Uterus (tissue), 4 donors: ENCODE data around the gene MACO1. TPM values are rescaled to one million over a fixed set of nuclear protein-coding genes. Genes with fewer than 3 reads are reported as not detected.

Experiments
- DNase-seq, 2 donors: peaks; one replicate each; pipeline ENCODE4 v3.0.0-alpha.2; 2019 to 2020
- H3K27ac ChIP-seq, 2 donors: fragments of 200-600 bp; sonication (generic); 1 replicate in 1 of 2; 2 replicates in 1 of 2; pipeline ENCODE4 v1.5.1; 2016 to 2018
- H3K27me3 ChIP-seq, 2 donors: fragments of 200-600 bp; sonication (generic); one replicate each; pipeline ENCODE4 v1.5.1; 2018 to 2019; ENCODE audit warnings: control low read depth in 1 of 2
- H3K36me3 ChIP-seq, 2 donors: fragments of 200-600 bp; sonication (generic); one replicate each; pipeline ENCODE4 v1.5.1; 2019; ENCODE audit warnings: control low read depth in 1 of 2
- H3K4me1 ChIP-seq, 2 donors: fragments of 200-600 bp; sonication (generic); one replicate each; pipeline ENCODE4 v1.5.1; 2018 to 2019; ENCODE audit warnings: control low read depth in 1 of 2
- H3K4me3 ChIP-seq, 2 donors: fragments of 200-600 bp; sonication (generic); 1 replicate in 1 of 2; 2 replicates in 1 of 2; pipeline ENCODE4 v1.5.1; 2018 to 2019; ENCODE audit warnings: mild to moderate bottlenecking in 1 of 2
- H3K9me3 ChIP-seq, 2 donors: fragments of 200-600 bp; sonication (generic); one replicate each; pipeline ENCODE4 v1.5.1; 2019; ENCODE audit warnings: control low read depth in 1 of 2
- POLR2A ChIP-seq, 2 donors: fragments of 450-650 bp; IDR thresholded peaks; one replicate each; pipeline ENCODE4 v1.6.1; 2016; ENCODE audit warnings: antibody characterized with exemption in 2 of 2, mild to moderate bottlenecking in 1 of 2, moderate library complexity in 1 of 2
- intact Hi-C: fragments of 100-400 bp; cut with DNase I; formaldehyde crosslinking; loops from one replicate; pipeline ENCODE4 v1.15.1; 2023; ENCODE audit warnings: low total_unique reads
- total RNA-seq, 4 donors: library from RNA; depleted of rRNA in 3 of 4; stranded (reverse); fragments of >200 nt in 3 of 4; gene quantifications; one replicate each; pipeline versions ENCODE4 v1.1.0 to v1.2.4, GENCODE V29; 2014 to 2023
- TF ChIP-seq, protein P1 (sequence below), 4 experiments: fragments of 200-600 bp in 2 of 4; fragments of 450-650 bp in 2 of 4; sonication (generic) in 2 of 4; IDR thresholded peaks; one replicate each; pipeline ENCODE4 v1.5.1; 2016 to 2019; ENCODE audit warnings: antibody characterized with exemption in 4 of 4, mild to moderate bottlenecking in 2 of 4, moderate library complexity in 1 of 4
- donor health status: DM: yes; HTN: yes; CAD: no.

MACO1 gene
- total RNA-seq, 4 donors from 2014 or later, result 15.4 to 26.8 (median 20.2) TPM

DNA sequence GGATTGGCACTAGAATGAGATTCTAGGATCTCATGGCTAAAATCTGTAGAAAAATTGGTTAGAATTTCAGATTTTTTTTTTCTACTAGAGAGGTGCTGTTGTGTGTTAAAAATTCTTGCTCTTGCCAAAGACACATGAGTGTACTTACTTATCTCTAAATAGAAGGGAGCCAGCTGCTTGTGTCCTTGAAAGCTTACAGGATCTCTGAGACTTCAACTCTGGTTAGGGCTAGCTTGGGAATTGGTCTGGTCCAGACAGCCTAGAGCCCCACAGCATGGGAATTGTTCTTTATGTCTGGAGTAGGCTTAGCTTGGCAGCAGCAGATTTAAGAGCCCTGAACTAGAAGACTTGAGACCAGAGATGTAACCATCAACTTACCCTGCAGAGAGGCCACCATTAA is 37.3 kb downstream of the MACO1 start:
- no peak for DNase-seq
- intact Hi-C loops, result no loop called here
- H3K27ac ChIP-seq, result no peak overlapping the region
- no peaks in the 10 kb centered on the region for H3K9me3 ChIP-seq
- peaks cover 0 to 4% of the 10 kb centered on the region in 2 donors for H3K4me1 ChIP-seq
- no peak for TF ChIP-seq POLR2A (IDR thresholded peaks at IDR 0.05)
- TF ChIP-seq, protein P1, sequence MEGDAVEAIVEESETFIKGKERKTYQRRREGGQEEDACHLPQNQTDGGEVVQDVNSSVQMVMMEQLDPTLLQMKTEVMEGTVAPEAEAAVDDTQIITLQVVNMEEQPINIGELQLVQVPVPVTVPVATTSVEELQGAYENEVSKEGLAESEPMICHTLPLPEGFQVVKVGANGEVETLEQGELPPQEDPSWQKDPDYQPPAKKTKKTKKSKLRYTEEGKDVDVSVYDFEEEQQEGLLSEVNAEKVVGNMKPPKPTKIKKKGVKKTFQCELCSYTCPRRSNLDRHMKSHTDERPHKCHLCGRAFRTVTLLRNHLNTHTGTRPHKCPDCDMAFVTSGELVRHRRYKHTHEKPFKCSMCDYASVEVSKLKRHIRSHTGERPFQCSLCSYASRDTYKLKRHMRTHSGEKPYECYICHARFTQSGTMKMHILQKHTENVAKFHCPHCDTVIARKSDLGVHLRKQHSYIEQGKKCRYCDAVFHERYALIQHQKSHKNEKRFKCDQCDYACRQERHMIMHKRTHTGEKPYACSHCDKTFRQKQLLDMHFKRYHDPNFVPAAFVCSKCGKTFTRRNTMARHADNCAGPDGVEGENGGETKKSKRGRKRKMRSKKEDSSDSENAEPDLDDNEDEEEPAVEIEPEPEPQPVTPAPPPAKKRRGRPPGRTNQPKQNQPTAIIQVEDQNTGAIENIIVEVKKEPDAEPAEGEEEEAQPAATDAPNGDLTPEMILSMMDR (IDR thresholded peaks at IDR 0.05), result no peak
- no peak overlapping the region for H3K4me3 ChIP-seq
- no peaks in the 10 kb centered on the region for H3K36me3 ChIP-seq
- no peaks in the 10 kb centered on the region for H3K27me3 ChIP-seq

DNA sequence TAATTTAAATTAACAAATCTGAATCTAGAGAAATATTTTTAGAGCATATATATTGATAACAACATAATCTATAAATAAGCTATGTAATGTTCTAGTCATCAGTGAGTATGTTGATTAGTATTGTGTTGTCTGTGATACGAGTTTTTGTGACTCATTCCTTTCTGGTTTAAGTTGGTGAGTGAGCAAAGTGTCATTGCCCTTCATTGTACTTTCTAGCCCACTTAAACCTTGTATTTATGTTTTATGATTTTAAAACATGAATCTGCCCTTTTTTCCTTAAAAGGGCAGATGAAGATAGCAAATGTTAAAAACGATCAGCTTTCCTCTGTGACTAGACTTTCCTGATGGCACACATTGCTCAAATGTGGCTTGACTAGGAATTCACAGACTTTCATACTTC is 38.5 kb downstream of the MACO1 start:
- Histone ChIP-seq H3K4me3 (no peak overlapping the region), H3K36me3 (no peaks in the 10 kb centered on the region), H3K4me1 (peaks cover 0 to 4% of the 10 kb centered on the region in 2 donors), H3K27me3 (no peaks in the 10 kb centered on the region), H3K27ac (no peak overlapping the region), H3K9me3 (no peaks in the 10 kb centered on the region)
- TF ChIP-seq, protein P1 (IDR thresholded peaks at IDR 0.05), result no peak
- TF ChIP-seq POLR2A (IDR thresholded peaks at IDR 0.05), result no peak
- no peak for DNase-seq
- intact Hi-C loops, result no loop called here

DNA sequence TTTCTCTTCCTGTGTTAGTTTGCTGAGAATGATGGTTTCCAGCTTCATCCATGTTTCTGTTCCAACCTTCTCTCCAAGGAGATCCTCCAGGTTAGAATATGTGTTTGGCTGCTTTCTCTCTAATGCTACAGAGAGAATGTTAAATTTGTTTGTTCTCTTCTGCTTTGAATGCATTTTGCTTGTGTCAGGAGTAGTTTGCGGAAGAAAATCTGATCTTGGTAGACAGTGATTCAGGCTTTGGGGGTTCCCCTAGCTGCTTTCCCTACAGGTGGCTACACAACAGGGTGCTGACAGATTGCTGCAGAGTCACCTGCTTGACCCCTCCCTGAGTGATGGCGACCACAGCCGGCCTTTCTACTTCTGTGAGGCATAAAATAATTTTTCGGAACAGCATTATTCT is 41.8 kb downstream of the MACO1 start:
- Histone ChIP-seq H3K9me3 (no peaks in the 10 kb centered on the region), H3K36me3 (no peaks in the 10 kb centered on the region), H3K27ac (no peak overlapping the region), H3K4me3 (no peak overlapping the region), H3K4me1 (no peaks in the 10 kb centered on the region), H3K27me3 (no peaks in the 10 kb centered on the region)
- intact Hi-C loops, result no loop called here
- TF ChIP-seq POLR2A (IDR thresholded peaks at IDR 0.05), result no peak
- TF ChIP-seq, protein P1 (IDR thresholded peaks at IDR 0.05), result no peak
- no peak for DNase-seq

DNA sequence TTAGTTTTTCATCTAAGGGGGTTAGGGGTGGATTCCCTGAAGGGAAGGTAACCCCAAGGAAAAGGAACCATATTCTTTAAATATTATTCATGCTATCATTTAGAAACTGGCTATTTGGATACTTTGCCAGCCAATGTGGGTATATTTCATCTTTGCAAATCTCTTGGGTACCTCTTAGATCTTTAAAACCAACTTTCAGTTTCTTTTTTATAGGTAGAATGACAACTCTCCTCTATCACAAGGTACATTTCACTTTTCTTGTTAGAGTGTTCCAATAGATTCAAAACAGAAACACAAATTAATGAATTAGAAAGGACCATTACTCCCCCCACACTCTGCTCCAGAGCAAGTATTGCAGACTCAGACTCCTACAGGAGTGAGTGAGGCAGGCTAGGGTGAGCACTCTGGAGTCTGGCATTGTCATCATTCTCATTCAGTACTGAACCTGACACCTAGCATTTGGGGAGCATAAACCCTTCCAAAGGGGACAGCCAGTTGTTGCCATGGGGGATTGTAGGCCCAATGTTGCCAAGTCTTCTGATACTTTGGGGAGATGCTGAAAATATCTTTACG is 43.0 kb downstream of the MACO1 start:
- intact Hi-C loops, result no loop called here
- no peak for DNase-seq
- TF ChIP-seq POLR2A (IDR thresholded peaks at IDR 0.05), result no peak
- TF ChIP-seq, protein P1 (IDR thresholded peaks at IDR 0.05), result no peak
- no peaks in the 10 kb centered on the region for H3K36me3 ChIP-seq
- H3K4me1 ChIP-seq, result no peaks in the 10 kb centered on the region
- H3K9me3 ChIP-seq, result no peaks in the 10 kb centered on the region
- H3K4me3 ChIP-seq, result no peak overlapping the region
- H3K27me3 ChIP-seq, result no peaks in the 10 kb centered on the region
- H3K27ac ChIP-seq, result no peak overlapping the region

DNA sequence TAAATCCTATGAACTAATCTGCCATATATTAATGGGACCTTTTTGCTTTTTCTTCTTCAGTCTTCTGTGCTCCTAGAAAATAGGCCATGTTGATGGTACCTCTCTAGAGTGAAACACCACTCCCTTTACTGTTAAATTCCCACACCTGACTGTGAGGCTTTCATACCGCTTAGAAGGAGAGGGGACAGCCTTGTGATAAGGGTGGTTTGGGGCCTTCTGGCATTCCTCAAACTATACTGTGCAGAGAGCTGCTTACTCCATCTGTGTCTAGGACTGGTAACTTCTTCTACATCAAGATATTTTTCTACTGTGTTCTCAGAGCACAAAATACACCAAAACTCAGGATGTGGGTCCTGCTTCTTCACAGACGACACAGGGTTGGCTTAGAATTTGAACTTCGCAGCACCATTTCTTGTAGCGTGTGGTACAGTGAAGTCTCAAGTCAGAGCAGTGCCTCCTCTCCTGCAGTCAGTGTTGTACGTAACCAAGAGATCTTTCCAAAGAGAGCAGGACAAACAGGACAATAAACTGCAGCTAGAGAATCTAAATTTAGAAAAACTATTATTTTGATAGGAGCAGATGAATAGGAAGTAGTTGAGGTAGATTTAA is 43.8 kb downstream of the MACO1 start:
- H3K27ac ChIP-seq, result no peak overlapping the region
- TF ChIP-seq, protein P1 (IDR thresholded peaks at IDR 0.05), result no peak
- no peak for TF ChIP-seq POLR2A (IDR thresholded peaks at IDR 0.05)
- no peak overlapping the region for H3K4me3 ChIP-seq
- H3K9me3 ChIP-seq, result no peaks in the 10 kb centered on the region
- intact Hi-C loops, result no loop called here
- no peaks in the 10 kb centered on the region for H3K27me3 ChIP-seq
- DNase-seq, result no peak
- no peaks in the 10 kb centered on the region for H3K4me1 ChIP-seq
- H3K36me3 ChIP-seq, result no peaks in the 10 kb centered on the region
